ENCODE measurements around the gene KCNIP1. TPM values are rescaled to one million over a fixed set of nuclear protein-coding genes. Genes with fewer than 3 reads are reported as not detected.

Gene KCNIP1
- total and polyA plus RNA-seq, 2 of the 13 experiments (the other 11 are each of a cell fraction or from before 2014, with no cell fraction given) = not detected

DNA sequence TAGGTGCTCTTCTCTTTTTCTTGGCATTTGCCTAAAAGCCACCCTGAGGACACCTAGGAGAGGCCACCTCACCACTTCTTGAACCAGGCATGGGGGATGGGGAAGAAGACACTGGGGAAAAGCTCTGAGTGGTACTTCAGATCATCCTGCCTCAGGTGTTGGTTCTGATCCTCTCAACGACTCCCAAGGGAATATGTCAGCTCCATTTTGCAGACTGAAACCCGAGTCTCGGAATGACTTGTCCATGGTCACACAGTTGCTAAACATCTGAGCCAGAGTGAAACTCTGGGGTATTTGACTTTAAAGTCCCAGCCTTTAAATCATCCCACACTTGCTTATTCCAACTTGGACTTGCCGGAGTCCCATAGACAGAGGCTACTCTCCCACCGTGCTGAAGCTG lies 159.1 kb downstream of the KCNIP1 start (continued):
- TF ChIP-seq GATAD1 (CRISPR knock-in tag; IDR thresholded peaks at IDR 0.05) = no peak
- TF ChIP-seq PHB2 (IDR thresholded peaks at IDR 0.05; ENCODE audit: partially characterized antibody) = no peak
- no peak for TF ChIP-seq KLF11 (CRISPR knock-in tag; IDR thresholded peaks at IDR 0.05)
- TF ChIP-seq POGZ (CRISPR knock-in tag; IDR thresholded peaks at IDR 0.05) = no peak

GRCh38 chr5:170678811-170679210 lies 175.0 kb downstream of the KCNIP1 start:
- Histone ChIP-seq H3K27ac (ENCODE audit: extremely low read length, insufficient read depth, low read length) (no peak overlapping the region), H3K79me2 (ENCODE audit: insufficient read depth, low read length) (no peaks in the 10 kb centered on the region), H3K4me2 (ENCODE audit: low read depth, low read length) (no peak overlapping the region), H3K9me3 (ENCODE audit: low read length) (no peaks in the 10 kb centered on the region), H2AFZ (ENCODE audit: low read length) (no peak overlapping the region), H4K20me1 (ENCODE audit: insufficient read depth, low read length) (no peaks in the 10 kb centered on the region), H3K4me1 (ENCODE audit: insufficient read depth, low read length) (no peaks in the 10 kb centered on the region), H3K27me3 (ENCODE audit: control insufficient read depth in 1 of 2, insufficient read depth in 2 of 2, low read length in 2 of 2) (no peaks in the 10 kb centered on the region; a peak in 1 of 5 replicates), H3K4me3 (replicated peaks in 1 of 3; ENCODE audit: insufficient read depth in 1 of 3, low read depth in 2 of 3, low read length in 3 of 3) (no peak overlapping the region), H3K36me3 (replicated peaks in 1 of 2; ENCODE audit: control insufficient read depth in 1 of 2, insufficient read depth in 2 of 2, low read length in 2 of 2) (no peaks in the 10 kb centered on the region), H3K9ac (ENCODE audit: insufficient read depth, low read depth, low read length) (no peak overlapping the region)
- WGBS (ENCODE audit: low lambda C conversion rate) = 10% methylated on average over 2 of the region's 2 CpGs
- ChIA-PET CTCF (ENCODE audit: low intra/inter-chr PET ratio, low total read pairs) (no interaction called here), POLR2A (no interaction called here)
- intact Hi-C loops (cut with micrococcal nuclease; ENCODE audit: unreplicated experiment) (no loop called here), in situ Hi-C loops (cut with HindIII; ENCODE audit: extremely low pct_ligation_motif_present, low pct_unique_long_range_greater_than_20kb) (no loop called here)
- DNase-seq (ENCODE audit: low spot score) = no peak
- TF ChIP-seq ZNF768 (CRISPR knock-in tag; IDR thresholded peaks at IDR 0.05) (no peak), POGZ (CRISPR knock-in tag; IDR thresholded peaks at IDR 0.05) (no peak), KDM5B (CRISPR knock-in tag; IDR thresholded peaks at IDR 0.05; ENCODE audit: borderline replicate concordance) (no peak), CBFB (CRISPR knock-in tag; IDR thresholded peaks at IDR 0.05) (no peak), AGO2 (optimal IDR thresholded peaks at IDR 0.05; ENCODE audit: low read depth, low read length) (no peak), NFE2L2 (IDR thresholded peaks at IDR 0.05; ENCODE audit: low read length) (no peak), MBD4 (IDR thresholded peaks at IDR 0.05; ENCODE audit: borderline replicate concordance, low read length) (no peak), ZNF367 (CRISPR knock-in tag; IDR thresholded peaks at IDR 0.05; ENCODE audit: borderline replicate concordance) (no peak), NPAS2 (CRISPR knock-in tag; IDR thresholded peaks at IDR 0.05; ENCODE audit: borderline replicate concordance) (no peak), NFKBIZ (CRISPR knock-in tag; IDR thresholded peaks at IDR 0.05) (no peak), ZNF605 (CRISPR knock-in tag; IDR thresholded peaks at IDR 0.05) (no peak), TGIF2 (CRISPR knock-in tag; IDR thresholded peaks at IDR 0.05) (no peak), SIX4 (CRISPR knock-in tag; IDR thresholded peaks at IDR 0.05) (no peak), RXRA (CRISPR knock-in tag; IDR thresholded peaks at IDR 0.05) (no peak), MYNN (CRISPR knock-in tag; IDR thresholded peaks at IDR 0.05; ENCODE audit: low read depth) (no peak), KLF11 (CRISPR knock-in tag; IDR thresholded peaks at IDR 0.05) (no peak), ZSCAN31 (CRISPR knock-in tag; IDR thresholded peaks at IDR 0.05; ENCODE audit: low read depth) (no peak), NR2C2 (CRISPR knock-in tag; IDR thresholded peaks at IDR 0.05; ENCODE audit: borderline replicate concordance) (no peak)
- TF ChIP-seq, protein P1, sequence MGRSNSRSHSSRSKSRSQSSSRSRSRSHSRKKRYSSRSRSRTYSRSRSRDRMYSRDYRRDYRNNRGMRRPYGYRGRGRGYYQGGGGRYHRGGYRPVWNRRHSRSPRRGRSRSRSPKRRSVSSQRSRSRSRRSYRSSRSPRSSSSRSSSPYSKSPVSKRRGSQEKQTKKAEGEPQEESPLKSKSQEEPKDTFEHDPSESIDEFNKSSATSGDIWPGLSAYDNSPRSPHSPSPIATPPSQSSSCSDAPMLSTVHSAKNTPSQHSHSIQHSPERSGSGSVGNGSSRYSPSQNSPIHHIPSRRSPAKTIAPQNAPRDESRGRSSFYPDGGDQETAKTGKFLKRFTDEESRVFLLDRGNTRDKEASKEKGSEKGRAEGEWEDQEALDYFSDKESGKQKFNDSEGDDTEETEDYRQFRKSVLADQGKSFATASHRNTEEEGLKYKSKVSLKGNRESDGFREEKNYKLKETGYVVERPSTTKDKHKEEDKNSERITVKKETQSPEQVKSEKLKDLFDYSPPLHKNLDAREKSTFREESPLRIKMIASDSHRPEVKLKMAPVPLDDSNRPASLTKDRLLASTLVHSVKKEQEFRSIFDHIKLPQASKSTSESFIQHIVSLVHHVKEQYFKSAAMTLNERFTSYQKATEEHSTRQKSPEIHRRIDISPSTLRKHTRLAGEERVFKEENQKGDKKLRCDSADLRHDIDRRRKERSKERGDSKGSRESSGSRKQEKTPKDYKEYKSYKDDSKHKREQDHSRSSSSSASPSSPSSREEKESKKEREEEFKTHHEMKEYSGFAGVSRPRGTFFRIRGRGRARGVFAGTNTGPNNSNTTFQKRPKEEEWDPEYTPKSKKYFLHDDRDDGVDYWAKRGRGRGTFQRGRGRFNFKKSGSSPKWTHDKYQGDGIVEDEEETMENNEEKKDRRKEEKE (IDR thresholded peaks at IDR 0.05) = no peak
- no TSS peak for BruUV-seq (replicated peaks)
- no peak for FAIRE-seq
- ATAC-seq = no peak

Measured in HepG2 (cell line).